GM21825 (cell line): Measurements from ENCODE around the gene FARS2.

Experiments
- ATAC-seq: cut with Tn5 transposase; IDR thresholded peaks from one replicate; pipeline ENCODE4 v1.9.1; 2021; ENCODE audit warnings: mild to moderate bottlenecking, moderate library complexity; ENCODE audit not compliant: unreplicated experiment

Gene FARS2

GRCh38 chr6:5248302-5249098 is 12.8 kb upstream of the FARS2 start:
- no peak for ATAC-seq

DNA sequence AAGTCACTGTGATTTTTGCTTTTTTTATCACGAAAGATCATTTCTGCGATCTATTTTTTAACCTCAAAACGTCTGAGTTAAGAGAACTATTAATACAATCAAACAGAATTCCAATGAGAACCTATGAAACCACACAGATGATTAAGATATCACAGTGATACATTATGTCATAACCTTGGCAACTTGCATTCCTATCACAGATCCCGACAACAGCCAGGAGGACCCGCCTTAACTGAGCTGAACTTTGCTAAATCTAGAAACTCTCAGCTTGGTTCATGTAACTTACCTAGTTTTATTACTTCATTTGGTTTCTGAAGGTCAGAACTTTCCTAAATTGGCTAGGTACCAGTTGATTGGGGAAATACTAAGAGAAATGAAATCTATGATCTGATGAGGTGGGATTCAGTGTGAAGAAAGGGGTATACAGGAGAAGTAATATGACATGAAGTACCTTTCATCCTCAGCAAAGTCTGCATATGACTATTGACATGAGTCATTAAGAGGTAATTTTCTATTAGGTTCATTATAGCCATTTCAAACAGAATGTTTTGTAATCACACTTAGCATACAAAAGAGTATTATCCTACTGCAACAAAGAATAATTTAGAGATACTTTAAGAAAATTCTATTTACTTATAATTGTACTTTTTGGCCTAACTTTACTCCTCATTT is 11.7 kb upstream of the FARS2 start:
- no peak for ATAC-seq

GRCh38 chr6:5250451-5250850 is 10.9 kb upstream of the FARS2 start:
- ATAC-seq, result no peak

DNA sequence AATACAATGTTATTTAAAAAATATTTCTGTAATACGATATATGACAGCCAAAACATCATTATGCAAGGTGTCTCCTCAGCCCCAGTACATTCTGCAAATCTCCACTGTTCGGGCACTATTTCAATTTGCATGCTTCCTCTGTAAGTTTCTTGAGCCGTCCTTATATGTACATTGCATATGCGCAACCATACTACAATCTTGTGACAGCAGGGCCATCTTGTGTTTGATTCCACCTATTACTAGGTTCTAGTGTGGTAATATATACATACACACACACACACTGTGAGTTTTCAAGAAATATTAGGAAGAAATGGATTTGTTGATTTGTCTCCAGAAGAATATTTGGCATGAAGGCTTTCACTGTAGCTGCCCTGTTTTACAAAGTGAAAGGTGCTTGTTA is 10.4 kb upstream of the FARS2 start:
- no peak for ATAC-seq

DNA sequence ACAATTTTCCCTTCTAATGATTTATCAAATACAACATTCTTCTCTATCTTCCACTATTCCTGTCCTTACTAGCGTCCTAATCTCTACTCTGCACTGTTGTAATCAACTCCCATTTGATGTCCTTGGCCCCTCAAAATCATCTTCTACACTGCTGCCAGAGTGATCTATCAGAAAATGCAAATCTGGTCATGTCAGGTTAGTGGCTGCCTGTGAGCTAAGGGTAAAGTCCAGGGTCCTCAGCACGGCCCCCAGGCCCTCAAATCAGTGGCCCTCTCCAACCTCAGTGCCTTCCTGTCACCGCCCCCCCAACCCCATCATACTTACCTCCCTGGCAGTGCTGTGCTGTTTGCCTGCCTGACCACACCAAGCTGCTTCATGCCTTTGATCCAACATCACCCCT is 4.4 kb upstream of the FARS2 start:
- ATAC-seq, result no peak

DNA sequence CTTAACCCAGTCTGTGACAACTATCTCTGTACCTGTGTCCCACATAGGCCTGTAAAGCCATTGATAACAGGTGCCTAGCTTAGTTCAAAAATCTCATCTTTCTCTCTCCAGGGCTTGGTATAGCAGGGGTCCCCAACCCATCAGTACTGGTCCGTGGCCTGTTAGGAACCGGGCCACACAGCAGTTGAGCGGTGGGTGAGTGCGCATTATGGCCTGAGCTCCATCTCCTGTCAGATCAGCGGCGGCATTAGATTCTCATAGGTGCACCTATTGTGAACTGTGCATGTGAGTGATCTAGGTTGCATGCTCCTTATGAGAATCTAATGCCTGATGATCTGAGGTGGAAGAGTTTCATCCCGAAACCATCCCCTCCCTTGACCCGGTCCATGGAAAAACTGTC is 3.9 kb upstream of the FARS2 start:
- no peak for ATAC-seq

- no peak for ATAC-seq
Measured at GRCh38 chr6:5259428-5259827, 1.9 kb upstream of the FARS2 start.

DNA sequence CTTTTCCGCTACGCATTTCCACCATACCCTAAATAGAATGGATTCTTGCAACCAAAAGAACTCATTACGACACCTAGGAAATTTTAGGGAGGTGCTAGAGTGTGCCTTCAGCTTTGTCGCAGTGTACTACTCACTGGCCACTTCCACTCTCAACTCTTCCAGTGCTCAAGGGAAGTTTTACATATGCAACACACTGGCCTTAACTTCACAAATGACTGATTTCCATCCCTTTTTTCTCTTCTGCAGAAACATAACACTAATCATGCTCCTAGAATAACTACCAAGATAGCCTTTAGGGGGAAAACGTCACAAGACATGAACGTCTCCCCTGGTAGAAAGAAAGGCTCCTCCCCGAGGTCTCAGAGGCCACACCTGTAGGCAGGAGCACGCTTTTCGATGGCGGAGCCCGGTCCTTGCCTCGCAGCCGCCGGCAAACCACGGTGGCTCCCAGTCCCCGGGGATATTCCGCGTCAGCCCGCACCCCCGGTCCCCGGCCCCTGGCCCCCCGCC is 1.1 kb upstream of the FARS2 start:
- peak; percentile 60 for ATAC-seq

- no peak for ATAC-seq
Measured at GRCh38 chr6:5261545-5262109, 314 bp downstream of the FARS2 start.

DNA sequence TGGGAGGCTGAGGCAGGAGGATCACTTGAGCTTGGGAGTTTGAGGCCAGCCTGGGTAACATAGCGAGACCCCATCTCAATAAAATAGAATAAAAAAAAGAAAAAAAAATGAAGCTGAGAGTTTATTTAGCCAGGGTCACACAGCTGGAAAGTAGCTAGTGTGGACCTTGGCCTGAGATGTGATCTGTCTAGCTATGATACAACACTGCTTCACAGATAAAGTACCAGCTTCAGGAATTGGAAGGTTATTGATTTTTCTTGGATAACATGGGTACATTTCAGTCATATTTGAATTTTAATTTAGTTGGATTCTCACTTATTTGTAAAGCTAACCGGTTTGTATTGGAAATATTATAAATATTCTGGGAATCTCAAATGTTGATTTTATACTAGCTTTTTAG is 5.1 kb downstream of the FARS2 start:
- ATAC-seq, result no peak

DNA sequence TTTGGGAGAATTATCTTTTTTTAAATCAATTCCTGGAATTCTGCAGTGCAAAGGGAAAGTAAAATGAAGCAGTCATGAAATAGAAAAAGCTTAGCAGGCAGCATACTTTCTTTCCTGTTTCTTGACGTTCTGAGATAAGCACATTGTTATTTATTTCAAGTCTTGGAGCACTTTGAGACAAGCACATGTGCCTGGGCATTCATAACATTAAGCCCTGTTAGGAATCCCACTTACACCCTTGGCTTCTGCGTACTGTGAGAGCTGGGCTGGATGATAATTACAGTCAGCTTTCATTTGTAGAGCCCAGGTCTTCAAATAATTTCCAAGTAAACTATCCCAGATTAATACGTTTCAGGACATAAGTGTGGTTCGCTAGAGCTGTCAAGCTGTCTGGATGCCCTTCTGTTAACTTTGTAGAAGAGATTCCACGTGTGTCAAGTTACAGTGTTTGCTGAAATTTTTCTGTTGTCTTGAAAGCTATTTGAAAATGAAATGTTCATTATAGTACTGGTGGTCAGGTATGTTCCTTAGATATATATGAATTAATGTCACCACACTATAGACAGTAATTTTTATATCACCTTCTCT is 8.9 kb downstream of the FARS2 start:
- ATAC-seq, result no peak

DNA sequence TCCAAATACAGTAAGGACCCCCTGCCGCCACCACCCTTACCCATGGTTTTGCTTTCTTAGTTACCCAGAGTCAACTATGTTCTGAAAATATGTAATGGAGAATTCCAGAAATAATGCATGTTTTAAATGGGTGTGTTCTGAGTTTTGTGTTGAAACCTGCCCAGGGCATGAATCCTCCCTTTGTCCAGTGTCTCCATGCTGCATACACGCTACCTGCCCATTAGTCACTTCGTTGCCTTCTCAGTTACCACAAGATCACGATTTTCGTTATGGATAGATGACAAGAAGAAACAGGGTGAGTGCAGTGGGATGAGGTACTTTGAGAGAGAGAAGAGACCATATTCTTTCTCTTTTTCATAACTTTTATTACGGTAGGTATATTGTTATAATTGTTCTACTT is 10.6 kb downstream of the FARS2 start:
- ATAC-seq, result no peak

DNA sequence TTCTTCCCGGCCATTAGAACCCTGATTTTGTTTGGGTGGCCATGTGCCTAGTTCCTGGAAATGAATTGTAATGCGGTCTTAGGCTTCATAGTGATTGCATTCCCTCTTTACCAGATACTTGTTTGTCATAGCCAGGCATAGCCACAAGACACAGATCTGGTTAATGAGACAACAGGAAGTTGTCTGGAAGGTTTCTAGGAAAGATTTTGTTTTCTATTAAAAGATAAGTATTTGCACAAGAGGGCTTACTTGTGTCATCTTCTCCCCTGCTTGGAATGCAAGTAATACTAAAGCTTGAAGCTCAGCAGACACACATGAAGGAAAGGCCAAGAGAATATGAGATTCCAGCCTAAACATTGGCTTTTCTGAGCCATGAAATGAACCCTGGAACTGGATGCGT is 12.9 kb downstream of the FARS2 start:
- no peak for ATAC-seq

- no peak for ATAC-seq
Measured at GRCh38 chr6:5275497-5275896, 14.2 kb downstream of the FARS2 start.

GRCh38 chr6:5276581-5276980 is 15.3 kb downstream of the FARS2 start:
- ATAC-seq, result no peak

DNA sequence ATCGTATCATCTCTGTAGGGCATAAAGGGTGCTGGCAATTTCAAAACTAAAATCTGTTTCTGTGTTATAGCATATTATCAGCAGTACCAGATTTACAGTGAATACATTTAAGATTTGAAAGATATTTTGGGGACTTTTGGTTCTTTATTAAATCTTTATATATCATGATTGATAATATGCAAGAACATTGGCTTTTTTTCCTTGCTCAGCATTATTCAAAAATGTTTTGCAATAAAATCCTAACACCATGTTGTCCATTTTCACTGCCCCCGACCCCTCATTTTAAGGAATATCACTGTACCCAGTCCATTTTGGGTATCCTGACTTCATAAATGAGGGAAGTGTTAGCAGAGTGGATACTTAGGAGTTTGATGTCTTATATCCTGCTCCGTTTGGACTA is 16.3 kb downstream of the FARS2 start:
- no peak for ATAC-seq

DNA sequence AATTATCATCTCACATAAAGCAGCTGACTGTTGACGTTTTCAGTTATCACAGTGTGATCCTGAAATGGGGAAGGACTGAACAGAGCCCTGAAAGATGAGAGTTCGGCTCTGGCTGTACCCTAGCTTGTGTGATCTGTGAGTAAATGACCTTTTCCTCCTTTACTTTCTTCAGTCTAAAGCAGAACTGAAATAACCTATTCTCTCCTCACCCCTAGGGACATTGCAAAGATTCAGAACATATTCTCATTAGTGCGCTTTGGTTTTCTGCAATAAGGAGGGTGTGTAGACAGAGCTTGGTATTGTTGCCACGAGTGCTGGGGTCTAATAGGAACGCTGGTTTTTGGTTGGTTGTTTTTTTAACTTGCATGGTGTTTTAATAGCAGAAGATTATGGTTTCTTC is 16.7 kb downstream of the FARS2 start:
- ATAC-seq, result peak; percentile 72

- ATAC-seq, result no peak
Measured at GRCh38 chr6:5278565-5279120, 17.3 kb downstream of the FARS2 start.

DNA sequence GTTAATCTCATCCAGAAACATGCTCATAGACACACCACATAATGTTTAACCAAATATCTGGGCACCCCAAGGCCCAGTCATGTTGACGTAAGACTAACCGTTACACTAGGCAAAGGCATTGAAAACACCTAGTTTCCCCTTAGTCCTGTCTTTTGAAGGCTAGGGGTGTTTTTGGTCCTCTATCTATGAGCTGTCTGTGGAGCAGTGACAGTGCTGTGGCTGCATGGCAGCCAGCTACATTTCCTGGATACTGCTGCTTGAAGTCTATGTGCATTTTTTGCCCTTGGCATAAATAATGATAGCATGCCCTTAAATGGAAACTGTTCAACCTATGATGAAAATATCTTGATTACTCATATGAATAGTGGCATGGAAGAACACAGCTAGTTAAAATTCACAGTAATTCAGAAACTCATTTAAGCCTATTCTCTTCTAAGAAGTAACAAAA is 18.6 kb downstream of the FARS2 start:
- no peak for ATAC-seq

DNA sequence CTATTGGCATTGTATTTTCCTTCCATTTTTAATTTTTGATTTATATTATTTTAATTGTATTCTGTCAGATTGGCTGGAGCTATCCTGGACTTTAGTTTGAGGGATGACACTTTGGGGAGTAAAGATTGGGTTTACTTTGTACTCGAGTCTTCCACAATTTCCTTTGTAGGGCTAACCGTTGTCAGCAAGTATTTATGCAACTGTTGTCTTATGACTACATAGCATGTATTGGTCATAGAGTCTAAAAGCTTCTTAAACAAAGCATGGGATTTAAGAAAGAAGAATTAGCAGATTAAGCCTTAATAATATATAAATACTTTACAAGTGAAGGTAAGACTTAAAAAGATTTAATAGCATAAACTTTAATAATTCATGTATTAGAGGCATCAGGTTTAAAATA is 19.6 kb downstream of the FARS2 start:
- ATAC-seq, result no peak

GRCh38 chr6:5282191-5282623 is 20.9 kb downstream of the FARS2 start:
- no peak for ATAC-seq
